NB4 (cell line): ENCODE results near the gene RNF225.

ENCODE experiments used
- DNase-seq: peaks from one replicate; pipeline ENCODE4 v3.0.0; 2010; ENCODE audit warnings: low read depth
- H3K4me3 ChIP-seq: one replicate; pipeline ENCODE4 v1.5.1; 2011; ENCODE audit warnings: mild to moderate bottlenecking, low read depth, low read length, moderate library complexity
- MYC ChIP-seq: IDR thresholded peaks from 2 replicates; pipeline ENCODE4 v1.6.1; 2011; ENCODE audit warnings: low read depth, low read length
- POLR2A ChIP-seq: IDR thresholded peaks from 2 replicates; pipeline ENCODE4 v1.6.1; 2011; ENCODE audit warnings: mild to moderate bottlenecking; ENCODE audit not compliant: insufficient read length; ENCODE audit errors: extremely low read depth
- TF ChIP-seq, protein P1 (sequence below): IDR thresholded peaks from one replicate; pipeline ENCODE4 v1.5.1; 2012; ENCODE audit warnings: low read depth, low read length
- TF ChIP-seq, protein P2 (sequence below): IDR thresholded peaks from 2 replicates; pipeline ENCODE4 v1.6.1; 2011; ENCODE audit warnings: low read depth, low read length

Gene RNF225

DNA sequence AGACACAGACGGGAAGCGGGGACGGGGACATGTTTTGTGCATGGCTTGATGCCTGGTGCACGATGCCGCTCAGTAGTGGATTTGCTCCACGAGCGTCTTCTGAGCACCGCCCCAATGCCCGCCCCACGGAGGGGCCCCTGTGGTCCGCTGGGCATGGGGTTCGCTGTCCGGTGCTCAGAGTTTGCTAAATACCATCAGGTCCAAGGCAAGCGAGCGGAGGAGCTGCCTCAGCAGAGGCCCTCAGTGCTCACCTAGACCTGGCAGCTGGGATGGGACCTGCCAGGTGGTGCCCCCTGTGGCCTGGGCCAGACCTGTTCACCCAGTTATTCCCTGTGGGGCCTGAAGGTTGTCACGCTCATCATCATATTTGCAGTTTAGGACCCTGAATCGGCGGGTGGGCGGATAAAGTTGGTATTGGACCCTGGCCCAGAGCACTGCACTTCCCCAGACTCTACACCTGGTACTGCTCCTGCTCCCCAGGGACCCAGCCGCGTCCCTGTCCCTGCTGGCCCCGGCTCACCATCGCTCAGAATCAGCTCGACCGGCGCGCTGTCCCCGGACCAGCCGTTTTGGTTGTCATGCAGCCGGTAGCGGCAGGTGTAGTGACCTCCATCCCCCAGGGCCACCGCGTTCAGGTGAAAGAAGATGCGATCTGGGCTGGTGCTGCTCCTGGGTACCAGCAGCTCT, 44.4 kb upstream of the RNF225 start:
- DNase-seq, result no peak
- no peak overlapping the region for H3K4me3 ChIP-seq
- TF ChIP-seq, protein P1, sequence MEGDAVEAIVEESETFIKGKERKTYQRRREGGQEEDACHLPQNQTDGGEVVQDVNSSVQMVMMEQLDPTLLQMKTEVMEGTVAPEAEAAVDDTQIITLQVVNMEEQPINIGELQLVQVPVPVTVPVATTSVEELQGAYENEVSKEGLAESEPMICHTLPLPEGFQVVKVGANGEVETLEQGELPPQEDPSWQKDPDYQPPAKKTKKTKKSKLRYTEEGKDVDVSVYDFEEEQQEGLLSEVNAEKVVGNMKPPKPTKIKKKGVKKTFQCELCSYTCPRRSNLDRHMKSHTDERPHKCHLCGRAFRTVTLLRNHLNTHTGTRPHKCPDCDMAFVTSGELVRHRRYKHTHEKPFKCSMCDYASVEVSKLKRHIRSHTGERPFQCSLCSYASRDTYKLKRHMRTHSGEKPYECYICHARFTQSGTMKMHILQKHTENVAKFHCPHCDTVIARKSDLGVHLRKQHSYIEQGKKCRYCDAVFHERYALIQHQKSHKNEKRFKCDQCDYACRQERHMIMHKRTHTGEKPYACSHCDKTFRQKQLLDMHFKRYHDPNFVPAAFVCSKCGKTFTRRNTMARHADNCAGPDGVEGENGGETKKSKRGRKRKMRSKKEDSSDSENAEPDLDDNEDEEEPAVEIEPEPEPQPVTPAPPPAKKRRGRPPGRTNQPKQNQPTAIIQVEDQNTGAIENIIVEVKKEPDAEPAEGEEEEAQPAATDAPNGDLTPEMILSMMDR, result no peak
- TF ChIP-seq MYC (no peak), POLR2A (no peak)
- TF ChIP-seq, protein P2, sequence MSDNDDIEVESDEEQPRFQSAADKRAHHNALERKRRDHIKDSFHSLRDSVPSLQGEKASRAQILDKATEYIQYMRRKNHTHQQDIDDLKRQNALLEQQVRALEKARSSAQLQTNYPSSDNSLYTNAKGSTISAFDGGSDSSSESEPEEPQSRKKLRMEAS, result no peak

DNA sequence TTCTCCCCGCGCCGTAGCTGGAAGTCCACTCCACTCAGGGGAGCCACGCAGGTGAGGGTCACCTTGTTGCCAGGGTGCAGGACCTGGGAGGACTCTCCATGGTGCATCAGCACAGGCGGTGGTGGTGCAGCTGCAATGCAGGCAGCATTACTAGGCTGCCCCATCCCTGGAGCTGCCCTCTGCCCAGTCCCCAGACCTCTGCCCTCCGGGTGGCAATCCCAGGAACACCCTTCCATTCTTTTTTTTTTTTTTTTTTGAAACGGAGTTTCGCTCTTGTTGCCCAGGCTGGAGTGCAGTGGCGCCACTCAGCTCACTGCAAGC, 43.9 kb upstream of the RNF225 start:
- DNase-seq, result no peak
- H3K4me3 ChIP-seq, result no peak overlapping the region
- no peak for TF ChIP-seq POLR2A
- no peak for TF ChIP-seq MYC
- TF ChIP-seq, protein P1, result no peak
- TF ChIP-seq, protein P2, result no peak

DNA sequence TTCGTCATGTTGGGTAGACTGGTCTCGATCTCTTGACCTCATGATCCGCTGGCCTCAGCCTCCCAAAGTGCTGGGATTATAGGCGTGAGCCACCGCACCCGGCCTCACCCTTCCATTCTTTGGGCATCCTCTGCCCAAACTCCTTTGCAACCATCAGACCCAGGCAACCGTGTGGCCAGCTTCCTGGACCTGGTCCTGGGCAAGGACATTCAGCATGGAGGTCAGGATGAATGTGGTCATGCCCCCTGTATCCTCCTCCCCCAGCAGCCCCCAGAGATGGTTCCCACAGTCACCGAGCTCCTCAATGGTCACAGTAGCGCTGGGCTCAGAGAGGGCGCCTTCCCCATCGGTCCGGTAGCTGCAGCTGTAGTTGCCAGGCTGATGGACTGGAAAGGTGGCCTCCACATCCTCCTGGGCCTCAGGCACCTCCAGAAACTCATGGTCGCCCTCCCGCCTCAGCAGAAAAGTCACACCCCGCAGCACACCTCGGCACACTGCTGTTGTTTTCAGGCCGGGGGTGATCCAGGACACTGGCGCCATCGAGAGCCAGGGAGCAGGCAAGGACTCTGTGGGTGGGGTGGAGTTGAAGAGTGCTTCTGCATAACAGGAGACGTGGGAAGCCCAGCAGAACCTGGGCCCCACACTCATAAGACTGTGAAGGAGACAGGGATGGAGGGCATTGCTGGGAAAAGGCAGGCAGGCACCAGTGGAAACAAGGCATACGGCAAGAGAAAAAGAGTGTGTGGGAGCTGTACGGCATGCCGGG, 43.3 kb upstream of the RNF225 start:
- TF ChIP-seq, protein P2, result no peak
- no peak overlapping the region for H3K4me3 ChIP-seq
- no peak for DNase-seq

DNA sequence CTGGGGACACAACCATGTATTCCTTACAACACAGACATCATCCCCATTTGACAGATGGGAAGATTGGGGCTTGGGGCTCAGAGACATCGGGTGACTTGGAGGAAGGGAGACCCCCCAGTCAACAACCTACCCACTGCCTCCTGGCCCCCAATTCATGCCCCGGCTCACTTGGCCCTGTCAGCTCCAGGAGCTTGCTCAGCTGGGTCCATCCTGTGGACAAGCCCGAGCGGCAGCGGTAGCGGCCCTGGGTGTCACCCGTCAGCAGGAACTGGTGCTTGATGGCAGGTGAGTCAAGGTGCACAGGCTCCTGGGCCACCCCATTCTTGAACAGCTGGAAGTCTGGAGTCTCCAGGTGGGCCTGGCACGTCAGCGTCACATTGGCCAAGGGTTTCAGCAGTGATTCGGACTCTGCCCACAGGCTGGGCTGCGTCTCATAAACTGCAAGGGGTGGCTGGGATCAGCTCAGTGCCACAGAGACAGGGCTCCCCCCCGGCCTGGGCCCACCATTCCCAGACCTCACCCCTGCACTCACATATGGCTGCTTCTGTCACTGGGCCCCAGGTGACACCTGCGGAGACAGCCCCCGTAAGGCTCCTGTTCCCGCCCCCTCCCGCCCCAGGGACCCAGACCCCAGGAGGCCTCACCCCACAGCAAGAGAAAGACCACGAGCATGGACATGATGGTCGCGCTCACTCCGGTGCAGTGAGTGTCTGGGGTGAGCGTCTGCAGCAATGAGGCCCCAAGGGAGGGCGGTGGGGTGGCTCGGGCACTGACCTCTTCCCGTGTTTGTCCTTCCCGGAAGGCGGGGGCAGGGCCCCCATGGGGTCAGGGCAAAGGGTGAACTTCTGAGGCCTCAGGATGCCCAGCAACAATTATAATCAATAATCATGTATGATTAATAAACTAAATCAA, 42.4 kb upstream of the RNF225 start, which contains the start of gene A1BG:
Gene A1BG (minus strand): TSS at position 733 of the 912 bp plus-strand sequence. CDS start 55 bp downstream, at position 678.
- DNase-seq, result no peak
- TF ChIP-seq, protein P2, result no peak
- TF ChIP-seq POLR2A, result no peak
- TF ChIP-seq MYC, result no peak
- TF ChIP-seq, protein P1, result no peak
- H3K4me3 ChIP-seq, result no peak within 1 kb of the TSS

DNA sequence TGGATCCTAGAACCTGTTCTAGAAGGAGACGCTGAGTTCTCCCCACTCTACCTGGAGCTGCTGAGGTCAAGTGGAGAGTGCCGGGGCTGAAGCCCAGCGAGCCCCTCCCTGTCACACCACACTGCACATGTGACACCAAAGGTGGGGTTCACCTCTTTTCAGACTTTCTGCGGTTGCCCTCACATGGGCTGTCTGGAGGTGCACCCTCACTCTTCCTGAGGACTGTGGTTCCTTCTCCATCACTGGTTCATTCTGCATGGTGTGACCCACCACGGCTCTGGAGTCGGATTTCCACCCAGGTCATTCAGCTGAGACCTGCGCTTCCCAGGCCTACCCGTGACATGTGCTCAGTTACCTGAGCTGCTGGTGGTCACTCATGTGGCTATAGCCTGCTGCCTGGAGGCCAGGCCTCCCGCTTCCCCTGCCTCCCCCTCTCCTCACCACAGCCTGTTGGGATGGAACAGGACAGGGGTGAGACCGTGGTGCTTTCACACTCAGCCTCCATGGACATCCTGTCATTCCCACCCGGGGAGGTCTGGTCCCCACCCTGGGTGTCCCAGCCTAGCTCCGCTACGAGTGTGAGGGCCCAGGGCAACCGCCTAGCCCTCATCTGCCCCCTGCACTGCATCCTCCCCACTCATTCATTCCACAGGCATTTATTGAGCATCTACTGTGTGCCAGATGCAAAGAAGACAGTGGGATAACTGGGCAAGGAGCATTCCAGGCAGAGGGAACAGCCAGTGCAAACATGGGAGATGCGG, 41.6 kb upstream of the RNF225 start:
- TF ChIP-seq, protein P2, result no peak
- no peak for TF ChIP-seq POLR2A
- no peak for TF ChIP-seq MYC
- TF ChIP-seq, protein P1, result no peak
- no peak overlapping the region for H3K4me3 ChIP-seq
- no peak for DNase-seq
